HG02678 (cell line): ENCODE measurements around the gene MPP7.

Experiments
- ATAC-seq: cut with Tn5 transposase; IDR thresholded peaks from one replicate; pipeline ENCODE4 v1.9.1; 2021; ENCODE audit warnings: mild to moderate bottlenecking, moderate library complexity; ENCODE audit not compliant: unreplicated experiment

MPP7 gene

GRCh38 chr10:28273343-28273742 is 29.5 kb downstream of the MPP7 start:
- no peak for ATAC-seq

GRCh38 chr10:28269842-28270456 is 32.9 kb downstream of the MPP7 start:
- ATAC-seq = no peak

- ATAC-seq = no peak
Observed at GRCh38 chr10:28266449-28267224, 36.2 kb downstream of the MPP7 start.

- no peak for ATAC-seq
Observed at GRCh38 chr10:28263136-28263857, 39.6 kb downstream of the MPP7 start.

GRCh38 chr10:28256776-28257175 is 46.1 kb downstream of the MPP7 start:
- no peak for ATAC-seq

- ATAC-seq = no peak
Observed at GRCh38 chr10:28254290-28254985, 48.4 kb downstream of the MPP7 start.

- no peak for ATAC-seq
Observed at GRCh38 chr10:28253169-28253785, 49.6 kb downstream of the MPP7 start.
